BLaER1 treated with 17β-estradiol and CSF1 and Interleukin-3, amounts not matched to agents 10 nM and 100 nM (cell line): ENCODE results near the gene ANKRD10.

ENCODE experiments used
- H3K27ac ChIP-seq, 11 experiments: shearing (Covaris generic); formaldehyde crosslinking; 2 replicates each; pipeline ENCODE4 v1.8.1; 2022
- H3K27me3 ChIP-seq, 11 experiments: shearing (Covaris generic); formaldehyde crosslinking; 2 replicates each; pipeline ENCODE4 v1.8.1; 2022
- H3K36me3 ChIP-seq, 11 experiments: shearing (Covaris generic); formaldehyde crosslinking; 2 replicates each; pipeline ENCODE4 v1.8.1; 2022
- H3K4me1 ChIP-seq, 10 experiments: shearing (Covaris generic); formaldehyde crosslinking; 2 replicates each; pipeline ENCODE4 v1.8.1; 2022
- H3K4me2 ChIP-seq, 11 experiments: shearing (Covaris generic); formaldehyde crosslinking; 2 replicates each; pipeline ENCODE4 v1.8.1; 2022
- H3K4me3 ChIP-seq, 10 experiments: shearing (Covaris generic); formaldehyde crosslinking; 2 replicates each; pipeline ENCODE4 v1.8.1; 2022
- H3K9ac ChIP-seq, 11 experiments: shearing (Covaris generic); formaldehyde crosslinking; 2 replicates each; pipeline ENCODE4 v1.8.1; 2022
- H3K9me3 ChIP-seq, 11 experiments: shearing (Covaris generic); formaldehyde crosslinking; replicated peaks in 1 of 11; 2 replicates each; pipeline ENCODE4 v1.8.1; 2022
- H4K20me1 ChIP-seq, 11 experiments: shearing (Covaris generic); formaldehyde crosslinking; 2 replicates each; pipeline ENCODE4 v1.8.1; 2022
- Cebpa-rat ChIP-seq, 11 experiments: shearing (Covaris generic); IDR thresholded peaks; 2 replicates each; pipeline ENCODE4 v1.8.1; 2022

ANKRD10 gene

DNA sequence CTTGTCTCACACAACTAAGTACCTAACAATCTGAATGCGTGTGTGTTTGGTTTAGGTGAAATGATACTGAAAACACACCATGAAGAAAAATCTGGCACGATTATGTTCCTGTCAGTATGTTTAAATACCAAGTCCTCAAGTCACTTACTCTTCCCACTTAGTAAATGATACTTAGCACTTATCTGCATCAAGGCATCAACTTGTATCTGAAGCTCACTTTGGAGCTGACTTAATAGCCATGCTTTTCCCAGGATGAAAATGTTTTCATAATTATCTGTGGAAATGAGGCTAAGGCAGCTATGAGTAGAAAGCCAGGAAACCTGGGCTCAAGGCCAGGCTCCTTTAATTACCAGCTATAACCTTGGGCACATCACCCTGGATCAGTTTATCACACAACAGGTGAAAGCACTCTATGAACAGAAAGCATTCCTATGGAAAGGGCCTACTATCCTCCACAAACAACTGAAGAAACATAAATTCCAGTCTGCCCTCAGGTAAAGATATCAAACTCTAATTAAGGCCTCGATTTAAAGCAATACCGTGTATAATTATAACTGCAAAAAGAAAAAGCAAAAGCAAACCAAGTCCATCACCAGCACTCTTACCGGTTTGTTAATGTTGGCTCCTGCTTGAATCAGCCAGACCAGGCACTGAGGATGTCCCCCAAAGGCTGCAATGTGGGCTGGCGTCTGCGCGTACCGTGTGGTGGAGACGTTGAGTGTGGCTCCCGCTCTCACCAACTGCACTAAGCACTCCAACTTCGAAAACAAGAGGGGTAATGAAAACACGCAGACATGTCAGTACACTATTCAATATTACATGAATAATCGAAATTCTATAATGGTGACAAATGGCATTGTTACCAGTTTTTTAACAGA, 4.6 kb downstream of the ANKRD10 start:
- no peak for TF ChIP-seq Cebpa-rat (IDR thresholded peaks at IDR 0.05)
- H3K4me3 ChIP-seq: no peak overlapping the region
- 0 out of 22 replicates have a peak overlapping the region, but pooled peaks of 1 of the 11 experiments have one; percentile 1 for H3K9ac ChIP-seq
- peaks cover 88 to 91% (median 90%) of the 10 kb centered on the region in 11 experiments for H4K20me1 ChIP-seq
- H3K4me1 ChIP-seq: peaks cover 21 to 50% (median 32%) of the 10 kb centered on the region in 10 experiments
- no peak overlapping the region for H3K27ac ChIP-seq
- 0 out of 22 replicates have a peak overlapping the region, but pooled peaks of 3 of the 11 experiments have one; percentile 1 to 16 (median 3) for H3K4me2 ChIP-seq
- no peaks in the 10 kb centered on the region for H3K27me3 ChIP-seq
- H3K9me3 ChIP-seq: no peaks in the 10 kb centered on the region
- H3K36me3 ChIP-seq: peaks cover 56 to 68% (median 64%) of the 10 kb centered on the region in 11 experiments

DNA sequence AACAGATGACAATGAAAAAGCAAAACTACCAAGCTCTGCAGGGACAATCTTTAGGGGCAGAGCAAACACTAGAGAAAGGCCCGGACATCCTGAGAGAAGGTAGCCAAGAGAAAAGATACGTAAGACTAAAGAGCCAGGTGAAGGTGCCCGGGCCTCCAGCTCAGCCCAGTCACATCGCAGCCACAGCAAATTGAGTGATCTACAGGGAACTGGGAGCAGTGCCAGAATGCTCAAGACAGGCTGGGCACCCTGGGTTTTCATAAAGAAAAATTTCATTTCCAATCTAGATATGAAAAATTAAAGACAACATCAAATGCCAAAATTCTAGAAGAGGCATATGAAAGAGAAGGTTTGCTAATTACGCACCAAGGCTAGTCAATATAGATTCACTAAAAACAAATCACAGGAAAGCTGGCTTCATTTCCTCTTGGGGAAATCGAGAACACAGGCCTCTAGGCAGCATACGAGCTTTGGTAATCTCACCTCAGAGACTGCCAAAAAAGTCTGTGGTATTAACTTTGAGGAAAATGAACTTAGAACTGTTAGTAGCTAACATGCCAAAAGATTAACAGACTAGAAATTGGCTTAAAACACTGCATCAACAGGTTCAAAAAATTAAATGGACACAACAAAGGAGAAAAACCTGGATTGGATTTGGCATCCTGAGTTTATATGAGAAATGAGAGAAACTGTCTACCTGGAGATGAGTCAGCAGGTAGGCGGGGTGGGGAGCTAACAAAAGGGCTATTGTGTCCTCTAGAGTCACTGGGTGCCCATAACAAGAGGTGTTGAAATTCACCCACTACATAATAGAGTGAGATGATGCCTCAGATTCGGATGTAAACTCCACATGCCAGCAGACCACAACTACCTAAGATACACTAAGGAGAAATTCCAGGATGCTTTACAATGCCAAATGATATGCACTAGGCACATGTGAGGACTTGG, 6.6 kb downstream of the ANKRD10 start:
- H3K36me3 ChIP-seq: peaks cover 73 to 89% (median 85%) of the 10 kb centered on the region in 11 experiments
- H3K27ac ChIP-seq: no peak overlapping the region
- no peaks in the 10 kb centered on the region for H3K9me3 ChIP-seq
- H3K4me1 ChIP-seq: peaks cover 20 to 50% (median 31%) of the 10 kb centered on the region in 10 experiments
- peak overlapping the region in 3 of 11 experiments; percentile 4 to 54 (median 15); a peak in 2 of 22 replicates for H3K9ac ChIP-seq
- no peaks in the 10 kb centered on the region for H3K27me3 ChIP-seq
- peaks cover 87 to 100% (median 100%) of the 10 kb centered on the region in 11 experiments for H4K20me1 ChIP-seq
- H3K4me2 ChIP-seq: 0 out of 22 replicates have a peak overlapping the region, but pooled peaks of 2 of the 11 experiments have one; percentile 4 to 10
- no peak for TF ChIP-seq Cebpa-rat (IDR thresholded peaks at IDR 0.05)
- H3K4me3 ChIP-seq: no peak overlapping the region

GRCh38 chr13:110907301-110907700, 7.6 kb downstream of the ANKRD10 start:
- H3K36me3 ChIP-seq: peaks cover 83 to 98% (median 94%) of the 10 kb centered on the region in 11 experiments
- H3K4me2 ChIP-seq: no peak overlapping the region
- H3K9ac ChIP-seq: 0 out of 22 replicates have a peak overlapping the region, but pooled peaks of 2 of the 11 experiments have one; percentile 4 to 54
- peaks cover 81 to 100% (median 99%) of the 10 kb centered on the region in 11 experiments for H4K20me1 ChIP-seq
- H3K4me3 ChIP-seq: no peak overlapping the region
- H3K4me1 ChIP-seq: peaks cover 12 to 42% (median 22%) of the 10 kb centered on the region in 10 experiments
- H3K9me3 ChIP-seq: no peaks in the 10 kb centered on the region
- no peak overlapping the region for H3K27ac ChIP-seq
- H3K27me3 ChIP-seq: no peaks in the 10 kb centered on the region
- TF ChIP-seq Cebpa-rat (IDR thresholded peaks at IDR 0.05): no peak

DNA sequence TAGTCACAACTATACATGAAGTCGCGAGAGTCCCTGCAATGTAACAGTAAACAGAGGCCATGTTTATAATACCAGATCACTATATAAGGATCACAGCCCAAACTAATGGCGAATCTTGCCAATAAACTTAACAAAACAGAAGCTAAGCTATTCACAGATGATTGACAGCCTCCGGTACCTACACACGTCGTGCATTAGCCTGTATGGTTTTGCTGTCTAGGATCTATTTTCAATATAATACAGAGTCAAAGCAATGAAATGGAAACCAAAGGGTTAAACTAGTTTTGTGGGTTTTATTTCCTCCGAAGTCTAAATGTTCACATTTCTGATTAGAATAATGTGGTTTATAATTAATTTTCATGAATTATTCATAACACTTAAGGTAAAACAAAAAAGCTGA, 10.1 kb downstream of the ANKRD10 start:
- Histone ChIP-seq H3K36me3 (peaks cover 89 to 99% (median 95%) of the 10 kb centered on the region in 11 experiments), H3K27me3 (no peaks in the 10 kb centered on the region), H3K4me1 (peaks cover 0 to 18% (median 7%) of the 10 kb centered on the region in 10 experiments; a peak in 9 of 20 replicates), H3K9ac (no peak overlapping the region), H3K4me2 (no peak overlapping the region), H3K27ac (no peak overlapping the region), H3K9me3 (no peaks in the 10 kb centered on the region), H3K4me3 (no peak overlapping the region), H4K20me1 (peaks cover 60 to 99% (median 97%) of the 10 kb centered on the region in 11 experiments)
- no peak for TF ChIP-seq Cebpa-rat (IDR thresholded peaks at IDR 0.05)

- Histone ChIP-seq H3K4me2 (no peak overlapping the region), H4K20me1 (peaks cover 37 to 99% (median 81%) of the 10 kb centered on the region in 11 experiments), H3K27me3 (no peaks in the 10 kb centered on the region), H3K27ac (no peak overlapping the region), H3K4me1 (no peaks in the 10 kb centered on the region), H3K4me3 (no peak overlapping the region), H3K36me3 (peaks cover 86 to 99% (median 93%) of the 10 kb centered on the region in 11 experiments), H3K9me3 (no peaks in the 10 kb centered on the region), H3K9ac (no peak overlapping the region)
- no peak for TF ChIP-seq Cebpa-rat (IDR thresholded peaks at IDR 0.05)
Measured at GRCh38 chr13:110902370-110902769, 12.5 kb downstream of the ANKRD10 start.

DNA sequence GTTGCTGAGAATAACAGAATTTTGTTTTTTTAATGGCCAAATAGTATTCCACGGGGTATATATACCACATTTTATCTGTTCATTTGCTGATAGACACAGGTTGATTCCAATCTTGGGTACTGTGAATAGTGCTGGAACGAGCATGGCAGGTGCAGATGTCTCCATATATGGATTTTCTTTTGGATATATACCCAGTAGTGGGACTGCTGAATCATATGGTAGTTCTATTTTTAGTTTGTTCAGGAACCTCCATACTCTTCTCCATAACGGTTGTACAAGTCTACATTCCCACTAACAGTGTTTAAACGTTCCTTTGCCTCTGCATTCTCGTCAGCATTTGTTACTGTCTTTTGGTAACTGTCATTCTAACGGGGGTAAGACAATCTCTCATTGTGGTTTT, 17.3 kb downstream of the ANKRD10 start:
- no peak for TF ChIP-seq Cebpa-rat (IDR thresholded peaks at IDR 0.05)
- peaks cover 81 to 100% (median 97%) of the 10 kb centered on the region in 11 experiments for H3K36me3 ChIP-seq
- H3K9ac ChIP-seq: no peak overlapping the region
- no peak overlapping the region for H3K27ac ChIP-seq
- no peaks in the 10 kb centered on the region for H3K9me3 ChIP-seq
- no peak overlapping the region for H3K4me2 ChIP-seq
- no peaks in the 10 kb centered on the region for H3K4me1 ChIP-seq
- peaks cover 17 to 99% (median 77%) of the 10 kb centered on the region in 11 experiments; a peak in 21 of 22 replicates for H4K20me1 ChIP-seq
- H3K27me3 ChIP-seq: no peaks in the 10 kb centered on the region
- no peak overlapping the region for H3K4me3 ChIP-seq

- Histone ChIP-seq H3K4me3 (no peak overlapping the region), H3K9me3 (no peaks in the 10 kb centered on the region), H3K27me3 (no peaks in the 10 kb centered on the region), H3K36me3 (peaks cover 82 to 100% (median 97%) of the 10 kb centered on the region in 11 experiments), H3K4me2 (no peak overlapping the region), H4K20me1 (peaks cover 17 to 99% (median 74%) of the 10 kb centered on the region in 11 experiments; a peak in 20 of 22 replicates), H3K9ac (no peak overlapping the region), H3K27ac (no peak overlapping the region), H3K4me1 (no peaks in the 10 kb centered on the region)
- TF ChIP-seq Cebpa-rat (IDR thresholded peaks at IDR 0.05): no peak
Measured at GRCh38 chr13:110897014-110897413, 17.9 kb downstream of the ANKRD10 start.

GRCh38 chr13:110894086-110894485, 20.8 kb downstream of the ANKRD10 start:
- H3K27me3 ChIP-seq: no peaks in the 10 kb centered on the region
- no peak overlapping the region for H3K27ac ChIP-seq
- no peak overlapping the region for H3K4me2 ChIP-seq
- H3K9ac ChIP-seq: no peak overlapping the region
- H4K20me1 ChIP-seq: peaks cover 12 to 73% (median 51%) of the 10 kb centered on the region in 11 experiments; a peak in 19 of 22 replicates
- no peak overlapping the region for H3K4me3 ChIP-seq
- no peaks in the 10 kb centered on the region for H3K9me3 ChIP-seq
- no peaks in the 10 kb centered on the region for H3K4me1 ChIP-seq
- H3K36me3 ChIP-seq: peaks cover 71 to 97% (median 84%) of the 10 kb centered on the region in 11 experiments
- TF ChIP-seq Cebpa-rat (IDR thresholded peaks at IDR 0.05): no peak
